LNCaP clone FGC (cell line): ENCODE measurements around the gene NFKBIL1.

ENCODE experiments used
- DNase-seq: peaks from one replicate; pipeline ENCODE4 v3.0.0-alpha.2; 2011; ENCODE audit warnings: low read depth
- H3K4me3 ChIP-seq: 2 replicates; pipeline ENCODE4 v1.5.1; 2011; ENCODE audit warnings: mild to moderate bottlenecking, low read depth, low read length, control low read depth
- TF ChIP-seq, protein P1 (sequence below): IDR thresholded peaks from 2 replicates; pipeline ENCODE4 v1.5.1; 2012; ENCODE audit warnings: mild to moderate bottlenecking; ENCODE audit not compliant: control insufficient read depth, insufficient read depth; ENCODE audit errors: extremely low read depth

NFKBIL1 gene

DNA sequence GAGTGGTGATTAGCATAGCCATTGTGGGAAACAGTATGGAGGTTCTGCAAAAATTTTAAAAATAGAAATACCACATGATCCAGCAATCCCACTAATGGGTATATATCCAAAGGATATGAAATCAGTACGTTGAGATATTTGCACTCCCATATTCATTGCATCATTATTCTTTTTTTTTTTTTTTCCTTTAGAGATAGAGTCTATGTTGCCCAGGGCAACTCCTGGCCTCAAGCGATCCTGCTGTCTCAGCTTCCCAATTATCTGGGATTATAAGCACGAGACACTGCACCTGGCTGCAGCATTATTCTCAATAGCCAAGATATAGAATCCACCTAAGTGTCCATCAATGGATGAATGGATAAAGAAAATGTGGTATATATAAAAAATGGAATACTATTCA lies 25.6 kb upstream of the NFKBIL1 start:
- DNase-seq, result no peak
- TF ChIP-seq, protein P1, sequence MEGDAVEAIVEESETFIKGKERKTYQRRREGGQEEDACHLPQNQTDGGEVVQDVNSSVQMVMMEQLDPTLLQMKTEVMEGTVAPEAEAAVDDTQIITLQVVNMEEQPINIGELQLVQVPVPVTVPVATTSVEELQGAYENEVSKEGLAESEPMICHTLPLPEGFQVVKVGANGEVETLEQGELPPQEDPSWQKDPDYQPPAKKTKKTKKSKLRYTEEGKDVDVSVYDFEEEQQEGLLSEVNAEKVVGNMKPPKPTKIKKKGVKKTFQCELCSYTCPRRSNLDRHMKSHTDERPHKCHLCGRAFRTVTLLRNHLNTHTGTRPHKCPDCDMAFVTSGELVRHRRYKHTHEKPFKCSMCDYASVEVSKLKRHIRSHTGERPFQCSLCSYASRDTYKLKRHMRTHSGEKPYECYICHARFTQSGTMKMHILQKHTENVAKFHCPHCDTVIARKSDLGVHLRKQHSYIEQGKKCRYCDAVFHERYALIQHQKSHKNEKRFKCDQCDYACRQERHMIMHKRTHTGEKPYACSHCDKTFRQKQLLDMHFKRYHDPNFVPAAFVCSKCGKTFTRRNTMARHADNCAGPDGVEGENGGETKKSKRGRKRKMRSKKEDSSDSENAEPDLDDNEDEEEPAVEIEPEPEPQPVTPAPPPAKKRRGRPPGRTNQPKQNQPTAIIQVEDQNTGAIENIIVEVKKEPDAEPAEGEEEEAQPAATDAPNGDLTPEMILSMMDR, result no peak
- no peak overlapping the region for H3K4me3 ChIP-seq

DNA sequence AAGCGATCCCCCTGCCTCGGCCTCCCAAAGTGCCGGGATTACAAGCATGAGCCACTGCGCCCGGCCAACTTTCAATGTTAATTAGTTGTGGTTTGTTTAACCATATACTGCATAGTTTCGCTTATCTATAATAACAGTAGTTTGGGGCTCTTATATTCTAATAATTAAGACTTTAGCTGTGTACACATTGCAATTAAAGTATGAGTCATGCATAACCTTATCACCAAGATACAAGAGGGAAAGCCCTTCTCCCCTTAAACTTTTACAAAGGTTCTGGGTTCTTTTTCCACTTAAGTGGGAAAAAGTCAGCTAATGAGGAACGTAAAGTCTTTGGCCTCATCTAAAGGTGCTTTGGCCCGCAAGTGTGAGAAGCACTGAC lies 21.9 kb upstream of the NFKBIL1 start:
- TF ChIP-seq, protein P1, result no peak
- H3K4me3 ChIP-seq, result no peak overlapping the region
- DNase-seq, result no peak

DNA sequence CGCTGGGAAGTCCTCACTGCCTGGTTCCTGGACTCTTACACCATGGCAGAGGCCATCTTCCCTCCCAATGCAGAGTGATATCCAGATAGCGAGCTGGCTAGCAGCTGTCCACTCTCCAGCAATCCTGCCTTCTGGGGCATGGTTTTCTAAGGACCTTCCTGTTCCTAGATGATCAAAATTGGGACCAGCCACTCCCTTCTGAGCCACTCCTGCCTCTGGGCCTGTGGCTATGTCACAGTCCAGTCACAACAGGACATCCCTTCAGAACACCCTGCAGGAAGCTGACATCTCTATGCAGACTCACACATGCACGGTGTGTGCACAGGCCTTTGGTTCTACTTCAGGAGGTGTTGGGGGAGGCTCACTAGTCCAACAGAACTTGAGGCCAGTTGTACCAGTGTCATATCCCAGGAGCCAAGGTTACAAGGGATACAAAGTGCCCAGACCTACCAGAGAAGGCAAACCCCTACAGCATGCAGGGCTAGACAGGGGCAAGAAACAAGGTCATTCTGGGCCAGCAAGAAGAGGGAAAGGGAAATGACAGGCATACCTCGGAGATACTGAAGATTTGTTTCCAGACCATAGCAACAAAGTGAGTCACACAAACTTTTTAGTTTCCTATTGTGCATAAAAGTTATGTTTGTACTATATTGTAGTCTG lies 21.3 kb upstream of the NFKBIL1 start:
- no peak overlapping the region for H3K4me3 ChIP-seq
- no peak for DNase-seq
- TF ChIP-seq, protein P1, result no peak

DNA sequence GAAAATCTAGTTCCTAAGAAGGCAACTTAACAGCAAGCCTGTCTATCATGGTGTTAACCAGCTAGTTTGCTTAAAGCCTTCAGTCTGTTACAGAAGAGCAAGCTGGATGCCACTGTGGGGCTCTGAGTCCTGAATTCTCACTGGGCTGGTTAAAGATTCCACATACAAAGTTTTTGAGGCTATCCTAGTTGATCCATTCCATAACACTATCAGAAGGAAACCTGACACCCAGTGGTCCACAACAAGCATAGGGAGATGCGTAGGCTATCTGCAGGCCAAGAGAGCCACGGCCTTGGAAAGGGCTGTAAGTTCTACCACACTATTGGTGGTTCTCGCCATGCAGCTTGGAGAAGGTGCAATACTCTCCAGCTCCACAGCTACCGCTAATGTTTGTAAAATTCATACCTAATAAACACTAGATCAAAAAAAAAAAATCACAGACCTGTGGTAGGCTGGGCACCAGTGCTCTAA lies 19.1 kb upstream of the NFKBIL1 start:
- no peak overlapping the region for H3K4me3 ChIP-seq
- DNase-seq, result no peak
- TF ChIP-seq, protein P1, result no peak

DNA sequence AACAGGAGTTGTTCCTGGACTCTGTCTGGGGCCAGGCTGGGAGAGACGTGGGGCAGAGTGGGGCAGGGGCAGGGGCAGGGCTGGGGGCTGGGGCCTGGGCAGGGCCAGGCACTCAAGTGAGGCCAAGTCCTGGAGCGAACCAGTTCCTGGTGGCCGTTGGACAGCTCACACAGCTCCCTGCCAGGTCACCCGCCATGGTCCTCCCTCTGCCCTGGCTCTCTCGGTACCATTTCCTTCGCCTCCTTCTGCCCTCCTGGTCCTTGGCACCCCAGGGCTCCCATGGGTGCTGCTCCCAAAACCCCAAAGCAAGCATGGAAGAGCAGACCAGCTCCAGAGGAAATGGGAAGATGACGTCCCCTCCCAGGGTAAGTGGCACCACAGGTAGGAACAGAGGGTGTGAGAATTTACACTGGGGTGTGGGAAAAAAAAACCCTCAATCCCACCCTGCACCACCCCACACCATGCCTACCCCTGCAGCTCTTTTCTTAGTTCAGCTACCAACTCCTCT lies 18.5 kb upstream of the NFKBIL1 start, which contains the start of gene MCCD1:
Gene MCCD1 (plus strand): TSS at position 142 of the 508 bp plus-strand sequence. CDS start 53 bp downstream, at position 195.
- TF ChIP-seq, protein P1, result no peak
- no peak within 1 kb of the TSS for H3K4me3 ChIP-seq
- no peak for DNase-seq

DNA sequence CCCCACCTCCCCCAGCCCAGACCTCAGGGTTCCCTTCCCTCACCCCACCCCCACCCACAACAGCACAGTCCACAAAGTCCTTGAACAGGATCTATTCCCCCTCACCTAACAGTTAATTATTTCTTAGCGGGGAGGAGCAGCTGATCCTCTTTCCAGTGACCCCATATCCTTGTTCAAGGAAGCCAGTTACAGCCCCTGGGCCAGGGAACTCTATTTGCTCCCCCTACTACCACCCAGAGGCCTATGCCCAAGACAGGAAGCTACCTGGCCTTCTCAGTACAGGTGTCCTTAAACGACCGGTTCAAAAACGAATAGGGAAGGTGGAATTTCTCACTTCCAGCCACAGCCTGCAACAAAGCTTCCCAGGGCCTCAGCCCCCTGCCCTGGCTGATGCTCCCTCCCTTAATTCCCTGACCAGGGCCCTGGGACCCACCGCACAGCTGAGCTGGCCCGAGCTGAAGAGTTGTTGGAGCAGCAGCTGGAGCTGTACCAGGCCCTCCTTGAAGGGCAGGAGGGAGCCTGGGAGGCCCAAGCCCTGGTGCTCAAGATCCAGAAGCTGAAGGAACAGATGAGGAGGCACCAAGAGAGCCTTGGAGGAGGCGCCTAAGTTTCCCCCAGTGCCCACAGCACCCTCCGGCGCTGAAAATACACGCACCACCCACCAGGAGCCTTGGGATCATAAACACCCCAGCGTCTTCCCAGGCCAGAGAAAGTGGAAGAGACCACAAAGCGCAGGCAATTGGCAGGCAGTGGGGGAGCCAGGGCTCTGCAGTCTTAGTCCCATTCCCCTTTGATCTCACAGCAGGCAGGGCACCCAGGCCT lies 17.9 kb upstream of the NFKBIL1 start:
- no peak for DNase-seq
- TF ChIP-seq, protein P1, result no peak
- H3K4me3 ChIP-seq, result no peak overlapping the region
